Cardiac muscle cell (in vitro differentiated cells and primary cell): ENCODE data around the gene RAB40B. TPM values are rescaled to one million over a fixed set of nuclear protein-coding genes. Genes with fewer than 3 reads are reported as not detected.

Experiments
- DNase-seq, 2 donors: peaks; one replicate each; pipeline versions ENCODE4 v3.0.0 to v3.0.0-alpha.2; 2010 to 2017; ENCODE audit warnings: low read depth in 1 of 2, low spot score in 1 of 2
- H3K27ac ChIP-seq: fragments of 200-600 bp; sonication (generic); 2 replicates; pipeline ENCODE4 v1.5.1; 2016
- H3K27me3 ChIP-seq: fragments of 200-600 bp; sonication (generic); 2 replicates; pipeline ENCODE4 v1.6.0; 2016; ENCODE audit warnings: control low read depth
- H3K36me3 ChIP-seq: fragments of 200-600 bp; sonication (generic); 2 replicates; pipeline ENCODE4 v1.5.1; 2016; ENCODE audit warnings: control low read depth
- H3K4me1 ChIP-seq: fragments of 200-600 bp; sonication (generic); 2 replicates; pipeline ENCODE4 v1.8.1; 2017; ENCODE audit warnings: low read depth, mild to moderate bottlenecking, mixed run types
- H3K4me3 ChIP-seq: fragments of 200-600 bp; sonication (generic); 2 replicates; pipeline ENCODE4 v1.5.1; 2016; ENCODE audit warnings: mild to moderate bottlenecking
- H3K9me3 ChIP-seq: fragments of 200-600 bp; sonication (generic); 2 replicates; pipeline ENCODE4 v1.5.1; 2017; ENCODE audit warnings: low read depth, mild to moderate bottlenecking, control low read depth
- CTCF ChIP-seq: IDR thresholded peaks from 2 replicates; pipeline ENCODE4 v1.5.1; 2012; ENCODE audit warnings: low read depth, mild to moderate bottlenecking, low read length
- polyA plus RNA-seq: library from polyadenylated mRNA; unstranded; fragments of >200 nt; fragmentation: Nextera tagmentation; extraction: Ambion mirVana; gene quantifications from 2 replicates; pipeline ENCODE4 v1.2.1, GENCODE V29; 2016
- total RNA-seq: library from RNA; depleted of rRNA; stranded (reverse); fragments of >200 nt; gene quantifications from 2 replicates; pipeline ENCODE4 v1.2.3, GENCODE V29; 2016

The RAB40B gene
- total and polyA plus RNA-seq, 2 experiments from 2014 or later = 28.9 to 29.7 TPM

DNA sequence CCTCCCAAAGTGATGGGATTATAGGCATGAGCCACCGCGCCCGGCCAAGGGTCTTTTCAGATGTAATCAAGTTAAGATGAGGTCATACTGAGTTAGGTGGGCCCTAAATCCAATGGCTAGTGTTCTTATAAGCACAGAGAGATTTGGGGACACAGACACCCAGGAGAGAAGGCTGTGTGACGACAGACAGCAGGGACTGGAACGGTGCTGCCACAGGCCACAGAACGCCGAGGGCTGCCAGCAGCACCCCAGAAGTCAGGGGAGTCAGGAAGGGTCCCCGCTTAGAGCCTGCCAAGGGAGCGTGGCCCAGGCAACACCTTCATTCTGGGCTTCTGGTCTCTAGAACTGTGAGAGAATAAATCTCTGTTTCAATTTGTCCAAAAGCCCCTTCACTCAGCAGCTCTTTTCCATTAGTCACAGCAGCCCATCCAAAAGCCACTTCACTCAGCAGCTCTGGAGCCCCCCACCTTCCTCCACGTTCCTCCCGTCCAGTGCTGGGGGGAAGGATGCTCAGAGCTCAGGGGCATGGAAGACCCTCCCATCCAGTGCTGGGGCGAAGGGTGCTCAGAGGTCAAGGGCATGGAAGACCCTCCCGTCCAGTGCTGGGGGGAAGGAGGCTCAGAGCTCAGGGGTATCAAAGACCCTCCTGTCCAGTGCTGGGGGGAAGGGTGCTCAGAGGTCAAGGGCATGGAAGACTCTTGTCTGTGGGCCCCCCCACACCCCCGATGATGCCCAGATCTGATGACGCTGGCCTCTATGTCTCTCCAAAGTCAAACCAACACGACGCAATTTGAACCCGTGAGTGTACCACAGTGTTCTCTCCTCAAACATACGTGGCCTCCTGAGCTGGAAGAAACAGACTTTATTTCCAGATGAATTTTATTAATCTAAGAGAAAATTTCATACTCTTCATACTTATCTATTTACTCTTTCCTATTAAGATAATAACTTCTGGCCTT lies 11.9 kb downstream of the RAB40B start:
- Histone ChIP-seq H3K36me3 (no peaks in the 10 kb centered on the region), H3K9me3 (no peaks in the 10 kb centered on the region), H3K27me3 (no peaks in the 10 kb centered on the region), H3K4me1 (no peaks in the 10 kb centered on the region), H3K4me3 (no peak overlapping the region), H3K27ac (no peak overlapping the region)
- no peak for TF ChIP-seq CTCF
- DNase-seq = no peak

- no peaks in the 10 kb centered on the region for H3K4me1 ChIP-seq
- no peaks in the 10 kb centered on the region for H3K27me3 ChIP-seq
- H3K27ac ChIP-seq = no peak overlapping the region
- no peaks in the 10 kb centered on the region for H3K9me3 ChIP-seq
- H3K36me3 ChIP-seq = no peaks in the 10 kb centered on the region
- DNase-seq = no peak
- no peak overlapping the region for H3K4me3 ChIP-seq
- TF ChIP-seq CTCF = no peak
These were observed 13.2 kb downstream of the RAB40B start for GRCh38 chr17:82685291-82685690.

GRCh38 chr17:82684228-82684841 lies 14.2 kb downstream of the RAB40B start:
- Histone ChIP-seq H3K4me3 (no peak overlapping the region), H3K36me3 (no peaks in the 10 kb centered on the region), H3K4me1 (no peaks in the 10 kb centered on the region), H3K27ac (no peak overlapping the region), H3K9me3 (no peaks in the 10 kb centered on the region), H3K27me3 (no peaks in the 10 kb centered on the region)
- TF ChIP-seq CTCF = no peak
- DNase-seq = no peak

DNA sequence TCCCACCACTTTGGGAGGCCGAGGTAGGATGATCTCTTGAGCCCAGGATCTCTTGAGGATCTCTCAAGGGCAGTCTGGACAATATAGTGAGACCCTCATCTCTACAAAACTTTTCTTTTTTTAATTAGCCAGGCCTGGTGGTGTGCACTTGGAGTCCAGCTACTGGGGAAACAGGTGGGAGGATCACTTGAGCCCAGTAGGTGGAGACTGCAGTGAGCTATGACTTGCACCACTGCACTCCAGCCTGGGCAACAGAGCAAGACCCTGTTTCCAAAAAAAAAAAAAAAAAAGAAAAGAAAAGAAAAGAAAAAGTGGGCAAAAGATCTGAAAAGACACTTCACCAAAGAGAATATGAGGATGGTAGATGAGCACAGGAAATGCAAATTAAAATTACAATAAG lies 15.0 kb downstream of the RAB40B start:
- Histone ChIP-seq H3K9me3 (no peaks in the 10 kb centered on the region), H3K36me3 (no peaks in the 10 kb centered on the region), H3K27me3 (no peaks in the 10 kb centered on the region), H3K27ac (no peak overlapping the region), H3K4me3 (no peak overlapping the region), H3K4me1 (no peaks in the 10 kb centered on the region)
- no peak for DNase-seq
- no peak for TF ChIP-seq CTCF

GRCh38 chr17:82681547-82681946 lies 17.0 kb downstream of the RAB40B start:
- Histone ChIP-seq H3K9me3 (no peaks in the 10 kb centered on the region), H3K27me3 (no peaks in the 10 kb centered on the region), H3K4me3 (no peak overlapping the region), H3K4me1 (no peaks in the 10 kb centered on the region), H3K36me3 (no peaks in the 10 kb centered on the region), H3K27ac (no peak overlapping the region)
- no peak for DNase-seq
- TF ChIP-seq CTCF = no peak
